Psoas muscle (tissue), 8 donors: Measurements from ENCODE around the gene SLC25A6. TPM values are rescaled to one million over a fixed set of nuclear protein-coding genes. Genes with fewer than 3 reads are reported as not detected.

Experiments used
- ATAC-seq, 4 donors: fragments of 200-7000 bp; cut with Tn5 transposase; one replicate each; pipeline ENCODE4 v1.9.1; 2020; ENCODE audit warnings: moderate library complexity in 3 of 4, mild to moderate bottlenecking in 2 of 4
- DNase-seq, 2 donors: peaks; one replicate each; pipeline ENCODE4 v3.0.0-alpha.2; 2020
- H3K27ac ChIP-seq: fragments of 200-600 bp; one replicate; pipeline ENCODE4 v1.8.0; 2022
- H3K27me3 ChIP-seq, 3 donors: fragments of 200-600 bp in 1 of 3; one replicate each; pipeline versions ENCODE4 v1.6.1 to v1.8.0; 2013 to 2022; ENCODE audit warnings: low read length in 2 of 3, mild to moderate bottlenecking in 2 of 3, moderate library complexity in 1 of 3; ENCODE audit not compliant: insufficient read depth in 3 of 3
- H3K36me3 ChIP-seq, 2 donors: fragments of 200-600 bp in 1 of 2; one replicate each; pipeline versions ENCODE4 v1.6.1 to v1.8.0; 2013 to 2022; ENCODE audit warnings: low read depth in 1 of 2, mild to moderate bottlenecking in 1 of 2, moderate library complexity in 1 of 2; ENCODE audit not compliant: insufficient read depth in 1 of 2
- H3K4me1 ChIP-seq: fragments of 200-600 bp; one replicate; pipeline ENCODE4 v1.8.0; 2022
- H3K4me3 ChIP-seq: fragments of 200-600 bp; one replicate; pipeline ENCODE4 v1.8.0; 2022; ENCODE audit warnings: mild to moderate bottlenecking
- H3K9me3 ChIP-seq: fragments of 200-600 bp; one replicate; pipeline ENCODE4 v1.8.0; 2022
- WGBS, 3 donors: extraction: QIAGEN DNeasy Blood & Tissue Kit; methylation state at CpG; one replicate each; pipeline versions ENCODE4 v1.1.6 to v1.1.7; 2013; 5-methylcytosine and 5-hydroxymethylcytosine counted together
- intact Hi-C, 2 donors: fragments of 100-400 bp; cut with DNase I; formaldehyde crosslinking; loops; one replicate each; pipeline versions ENCODE4 v1.11.0 to v1.14.2; 2022
- polyA plus RNA-seq, 3 donors: library from polyadenylated mRNA; stranded (reverse); fragments of 200-250 nt; gene quantifications; one replicate each; pipeline ENCODE4 v1.2.3, GENCODE V29; 2013
- total RNA-seq, 4 donors: library from RNA; stranded (reverse); fragmentation: NEBNext Ultra II Directional in 2 of 4; extraction: Animal tissue kit (Norgen Biotek cat#: 25700) in 2 of 4; gene quantifications; one replicate each; pipeline versions ENCODE4 v1.2.1 to v1.2.4, GENCODE V29; 2021 to 2023
- TF ChIP-seq, protein P1 (sequence below): fragments of 200-600 bp; IDR thresholded peaks from one replicate; pipeline ENCODE4 v1.8.0; 2022; ENCODE audit warnings: antibody characterized with exemption
- donor health status: healthy with polysubstance abuse.
- donor health status: DM: no; HTN: no; CAD: no; lungs with moderate emphysema.
- donor health status: Bipolar disorder and iron deficiency.
- donor health status: healthy.
- donor health status: DM: yes; HTN: yes; CAD: no.
- donor health status: DM: no; HTN: no; CAD: no.
- donor health status: DM: no; HTN: no; CAD: no.
- donor health status: DM: yes; HTN: yes; CAD: no.

The SLC25A6 gene
- total and polyA plus RNA-seq, 7 donors = 48.4 to 189 (median 83.0) TPM

DNA sequence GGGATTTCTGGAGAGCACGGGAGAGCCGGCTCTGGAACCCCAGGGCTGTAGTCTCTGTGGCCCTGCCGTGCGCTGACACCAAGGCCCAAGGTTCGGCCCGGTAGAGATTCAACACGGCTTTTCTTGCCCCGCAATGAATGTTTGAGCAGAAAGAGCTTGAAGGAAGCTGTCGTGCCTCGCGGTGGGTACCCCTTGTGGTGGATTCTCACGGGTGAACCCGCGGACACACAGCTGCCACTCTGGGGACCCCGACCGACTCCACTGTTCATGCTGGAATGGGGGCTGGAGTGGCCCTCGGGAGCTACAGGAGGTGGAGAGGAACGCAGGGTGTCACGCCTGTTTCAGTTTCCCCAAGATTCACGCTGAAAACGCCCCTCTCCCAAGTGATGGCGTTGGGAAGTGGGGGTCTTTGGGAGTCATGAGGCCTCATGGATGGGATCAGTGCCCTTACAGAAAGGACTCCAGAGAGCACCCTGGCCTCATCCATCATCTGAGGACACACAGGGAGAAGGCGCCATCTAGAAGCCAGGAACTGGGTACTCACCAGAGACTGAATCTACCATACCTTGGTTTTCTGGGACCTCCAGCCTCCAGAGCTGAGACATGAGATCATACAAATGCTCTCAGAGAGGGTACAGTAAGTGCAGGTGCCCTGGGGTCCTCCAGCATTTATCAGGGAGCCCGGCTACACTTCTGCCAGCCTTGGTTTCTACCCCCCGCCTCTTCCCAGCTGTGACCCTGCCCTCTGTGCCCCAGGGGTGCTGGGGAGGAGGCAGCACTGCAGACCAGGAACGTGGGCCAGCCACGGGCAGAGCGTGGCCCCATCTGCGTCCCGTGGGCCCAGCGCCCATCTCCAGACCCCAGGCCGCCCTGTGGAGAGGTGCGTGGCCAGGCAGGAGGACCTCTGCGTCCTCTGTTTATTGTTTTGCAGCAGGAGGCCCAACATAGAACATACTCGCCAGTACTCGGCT lies 6.4 kb downstream of the SLC25A6 start:
- DNase-seq (peak in 1 of 2 donors; percentile 49), ATAC-seq (no peak)
- TF ChIP-seq, protein P1, sequence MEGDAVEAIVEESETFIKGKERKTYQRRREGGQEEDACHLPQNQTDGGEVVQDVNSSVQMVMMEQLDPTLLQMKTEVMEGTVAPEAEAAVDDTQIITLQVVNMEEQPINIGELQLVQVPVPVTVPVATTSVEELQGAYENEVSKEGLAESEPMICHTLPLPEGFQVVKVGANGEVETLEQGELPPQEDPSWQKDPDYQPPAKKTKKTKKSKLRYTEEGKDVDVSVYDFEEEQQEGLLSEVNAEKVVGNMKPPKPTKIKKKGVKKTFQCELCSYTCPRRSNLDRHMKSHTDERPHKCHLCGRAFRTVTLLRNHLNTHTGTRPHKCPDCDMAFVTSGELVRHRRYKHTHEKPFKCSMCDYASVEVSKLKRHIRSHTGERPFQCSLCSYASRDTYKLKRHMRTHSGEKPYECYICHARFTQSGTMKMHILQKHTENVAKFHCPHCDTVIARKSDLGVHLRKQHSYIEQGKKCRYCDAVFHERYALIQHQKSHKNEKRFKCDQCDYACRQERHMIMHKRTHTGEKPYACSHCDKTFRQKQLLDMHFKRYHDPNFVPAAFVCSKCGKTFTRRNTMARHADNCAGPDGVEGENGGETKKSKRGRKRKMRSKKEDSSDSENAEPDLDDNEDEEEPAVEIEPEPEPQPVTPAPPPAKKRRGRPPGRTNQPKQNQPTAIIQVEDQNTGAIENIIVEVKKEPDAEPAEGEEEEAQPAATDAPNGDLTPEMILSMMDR = no peak
- peaks cover 22% of the 10 kb centered on the region for H3K4me1 ChIP-seq
- peaks cover 23 to 73% of the 10 kb centered on the region in 2 donors for H3K36me3 ChIP-seq
- no peaks in the 10 kb centered on the region for H3K9me3 ChIP-seq
- H3K4me3 ChIP-seq = no peak overlapping the region
- intact Hi-C loops = no loop called here
- H3K27ac ChIP-seq = no peak overlapping the region
- no peaks in the 10 kb centered on the region for H3K27me3 ChIP-seq
- WGBS, 3 donors = 92 to 93% (median 92%) methylated on average over 36 of the region's 36 CpGs

DNA sequence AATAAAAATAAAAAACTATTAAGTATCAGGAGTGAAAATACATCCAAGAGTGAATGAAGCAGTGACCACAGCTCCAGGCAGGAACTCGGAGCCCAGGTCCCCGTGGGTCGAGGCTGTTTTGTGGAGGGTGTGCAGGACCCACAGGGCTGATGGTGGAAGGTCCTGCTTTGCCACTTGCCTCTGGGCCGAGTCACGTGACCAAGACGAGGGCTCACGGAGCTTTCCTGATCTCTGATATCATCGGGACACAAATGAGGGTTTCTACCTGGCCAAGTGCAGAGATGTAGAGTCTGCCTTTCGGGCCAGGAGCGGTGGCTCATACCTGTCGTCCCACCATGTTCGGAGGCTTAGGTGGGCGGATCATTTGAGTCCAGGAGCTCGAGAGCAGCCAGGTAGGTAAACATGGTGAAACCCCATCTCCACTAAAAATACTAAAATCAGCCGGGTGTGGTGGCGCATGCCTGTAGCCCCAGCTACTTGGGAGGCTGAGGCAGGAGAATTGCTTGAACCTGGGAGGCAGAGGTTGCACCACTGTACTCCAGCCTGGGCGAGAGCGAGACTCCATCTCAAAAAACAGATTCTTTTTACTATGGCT lies 7.2 kb downstream of the SLC25A6 start:
- H3K27me3 ChIP-seq = no peaks in the 10 kb centered on the region
- no peak overlapping the region for H3K4me3 ChIP-seq
- DNase-seq (no peak), ATAC-seq (no peak)
- TF ChIP-seq, protein P1 = no peak
- WGBS, 3 donors = 88 to 90% (median 89%) methylated on average over 18 of the region's 18 CpGs
- H3K27ac ChIP-seq = no peak overlapping the region
- H3K4me1 ChIP-seq = peaks cover 16% of the 10 kb centered on the region
- intact Hi-C loops = no loop called here
- H3K36me3 ChIP-seq = peaks cover 22 to 65% of the 10 kb centered on the region in 2 donors
- H3K9me3 ChIP-seq = no peaks in the 10 kb centered on the region

DNA sequence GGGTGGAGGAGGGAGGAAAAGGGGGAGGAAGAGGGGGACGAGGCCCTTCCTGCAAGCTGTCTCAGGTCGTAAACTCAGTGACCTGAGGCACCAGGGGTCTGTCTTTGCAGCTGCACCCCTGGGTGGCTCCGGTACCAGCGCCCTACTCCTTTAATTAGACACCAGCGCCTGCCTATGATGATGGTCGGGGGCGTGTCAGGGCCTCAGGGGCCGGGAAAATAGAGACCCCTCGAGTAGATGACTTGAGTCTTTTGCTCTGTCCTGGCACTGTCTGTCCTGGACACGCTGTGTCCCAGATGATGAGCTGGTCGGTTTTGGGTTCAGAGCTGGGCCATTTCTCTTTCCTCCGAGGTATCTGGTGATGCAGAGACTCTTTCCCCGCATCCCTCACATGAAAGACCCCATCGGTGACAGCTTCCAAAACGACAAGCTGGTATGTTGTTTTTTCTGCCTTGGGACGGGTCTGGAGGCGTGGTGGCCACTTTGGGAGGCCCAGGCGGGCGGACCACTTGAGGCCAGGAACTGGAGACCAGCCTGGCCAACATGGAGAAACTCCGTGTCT lies 11.2 kb downstream of the SLC25A6 start:
- TF ChIP-seq, protein P1 = no peak
- no peak overlapping the region for H3K27ac ChIP-seq
- 50 to 65% (median 59%) methylated on average over 19 to 20 of the region's 20 CpGs for WGBS, 3 donors
- no peak overlapping the region for H3K4me3 ChIP-seq
- no peaks in the 10 kb centered on the region for H3K4me1 ChIP-seq
- H3K36me3 ChIP-seq = peaks cover 9 to 33% of the 10 kb centered on the region in 2 donors
- no peak for DNase-seq
- peak; percentile 22 to 33 (median 23) for ATAC-seq
- intact Hi-C loops = no loop called here
- no peaks in the 10 kb centered on the region for H3K9me3 ChIP-seq
- H3K27me3 ChIP-seq = no peaks in the 10 kb centered on the region

DNA sequence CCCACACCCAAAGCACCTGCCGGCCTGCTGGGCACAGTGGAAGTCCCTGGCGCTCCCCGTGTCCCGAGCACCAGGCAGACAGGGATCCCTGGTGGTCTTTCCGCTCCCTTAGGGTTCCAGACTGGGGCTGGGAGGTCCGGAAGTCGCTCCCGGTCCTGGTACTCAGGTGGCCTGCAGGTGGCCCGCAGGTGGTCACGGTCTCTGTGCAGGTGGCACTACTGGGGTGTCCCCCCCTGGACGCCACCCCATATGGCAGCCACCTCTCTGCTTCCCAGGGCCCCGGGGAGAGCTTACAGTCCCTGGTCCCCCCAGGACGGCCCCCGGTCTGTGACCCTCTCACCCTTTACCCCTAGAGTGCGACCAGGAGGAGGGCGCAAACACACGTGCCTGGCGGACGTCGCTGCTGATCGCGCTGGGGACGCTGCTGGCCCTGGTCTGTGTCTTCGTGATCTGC lies 13.6 kb downstream of the SLC25A6 start:
- no peak for DNase-seq
- no peak overlapping the region for H3K27ac ChIP-seq
- intact Hi-C loops = no loop called here

More for the DNA sequence above, 13.6 kb downstream of the SLC25A6 start:
- H3K4me1 ChIP-seq = no peaks in the 10 kb centered on the region
- H3K27me3 ChIP-seq = no peaks in the 10 kb centered on the region
- TF ChIP-seq, protein P1 = no peak
- H3K4me3 ChIP-seq = no peak overlapping the region
- no peaks in the 10 kb centered on the region for H3K9me3 ChIP-seq
- ATAC-seq = peak in 1 of 4 donors; percentile 21
- 83 to 90% (median 87%) methylated on average over 21 to 24 of the region's 24 CpGs for whole genome bisulfite sequencing, 3 donors
- H3K36me3 ChIP-seq = peaks cover 0 to 9% of the 10 kb centered on the region in 2 donors
